HG03097 (cell line): ENCODE data around the gene FOXR1.
"Not testable (repeated sequence)": the region's sequence is repeated elsewhere in the genome, so short reads cannot be mapped to it uniquely, and the experiment has no call there.

ENCODE experiments used
- ATAC-seq: cut with Tn5 transposase; IDR thresholded peaks from one replicate; pipeline ENCODE4 v1.9.1; 2021; ENCODE audit not compliant: unreplicated experiment, low FRiP score

Gene FOXR1

DNA sequence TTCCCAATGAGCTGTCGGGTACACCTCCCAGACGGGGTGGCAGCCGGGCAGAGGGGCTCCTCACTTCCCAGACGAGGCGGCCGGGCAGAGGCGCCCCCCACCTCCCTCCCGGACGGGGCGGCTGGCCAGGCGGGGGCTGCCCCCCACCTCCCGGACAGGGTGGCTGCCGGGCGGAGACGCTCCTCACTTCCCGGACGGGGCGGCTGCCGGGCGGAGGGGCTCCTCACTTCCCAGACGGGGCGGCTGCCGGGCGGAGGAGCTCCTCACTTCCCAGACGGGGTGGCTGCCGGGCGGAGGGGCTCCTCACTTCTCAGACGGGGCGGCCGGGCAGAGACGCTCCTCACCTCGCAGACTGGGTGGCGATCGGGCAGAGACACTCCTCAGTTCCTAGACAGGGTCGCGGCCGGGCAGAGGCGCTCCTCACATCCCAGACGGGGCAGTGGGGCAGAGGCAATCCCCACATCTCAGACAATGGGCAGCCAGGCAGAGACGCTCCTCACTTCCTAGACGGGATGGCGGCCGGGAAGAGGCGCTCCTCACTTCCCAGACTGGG lies 20.0 kb downstream of the FOXR1 start:
- not testable (repeated sequence) for ATAC-seq

DNA sequence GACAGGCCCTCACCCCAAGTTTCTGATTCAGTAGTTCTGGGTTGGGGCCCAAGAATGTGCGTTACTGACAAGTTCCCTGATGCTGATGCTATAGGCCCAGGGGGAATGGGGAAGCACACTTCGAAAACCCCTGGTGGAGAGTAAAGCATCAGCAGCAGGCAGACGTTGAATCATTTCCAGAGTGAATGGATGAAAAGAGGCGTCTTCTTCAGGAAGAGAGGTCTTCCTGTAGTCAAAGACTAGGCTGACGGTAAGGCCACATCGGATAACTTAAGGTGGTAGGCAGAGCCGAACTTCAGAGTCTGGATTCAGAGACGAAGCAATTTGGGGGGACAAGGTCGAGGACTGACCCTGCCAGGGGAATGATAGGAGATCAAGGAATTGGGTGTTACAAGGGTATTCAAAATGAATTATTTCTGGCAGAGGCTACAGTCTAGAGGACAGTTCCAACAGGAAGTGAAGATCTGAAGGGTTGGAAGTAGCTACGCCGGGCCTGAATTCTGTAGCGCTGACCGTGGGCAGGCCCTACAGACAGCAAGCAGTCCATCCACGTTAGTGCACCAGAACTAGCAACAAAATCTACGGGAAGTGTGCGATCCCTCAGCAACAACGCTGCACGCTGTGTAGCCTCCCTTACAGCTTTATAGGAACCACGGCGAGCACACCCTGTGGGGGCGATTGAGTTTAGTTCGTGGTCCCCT lies 25.5 kb downstream of the FOXR1 start:
- peak; percentile 3 for ATAC-seq

DNA sequence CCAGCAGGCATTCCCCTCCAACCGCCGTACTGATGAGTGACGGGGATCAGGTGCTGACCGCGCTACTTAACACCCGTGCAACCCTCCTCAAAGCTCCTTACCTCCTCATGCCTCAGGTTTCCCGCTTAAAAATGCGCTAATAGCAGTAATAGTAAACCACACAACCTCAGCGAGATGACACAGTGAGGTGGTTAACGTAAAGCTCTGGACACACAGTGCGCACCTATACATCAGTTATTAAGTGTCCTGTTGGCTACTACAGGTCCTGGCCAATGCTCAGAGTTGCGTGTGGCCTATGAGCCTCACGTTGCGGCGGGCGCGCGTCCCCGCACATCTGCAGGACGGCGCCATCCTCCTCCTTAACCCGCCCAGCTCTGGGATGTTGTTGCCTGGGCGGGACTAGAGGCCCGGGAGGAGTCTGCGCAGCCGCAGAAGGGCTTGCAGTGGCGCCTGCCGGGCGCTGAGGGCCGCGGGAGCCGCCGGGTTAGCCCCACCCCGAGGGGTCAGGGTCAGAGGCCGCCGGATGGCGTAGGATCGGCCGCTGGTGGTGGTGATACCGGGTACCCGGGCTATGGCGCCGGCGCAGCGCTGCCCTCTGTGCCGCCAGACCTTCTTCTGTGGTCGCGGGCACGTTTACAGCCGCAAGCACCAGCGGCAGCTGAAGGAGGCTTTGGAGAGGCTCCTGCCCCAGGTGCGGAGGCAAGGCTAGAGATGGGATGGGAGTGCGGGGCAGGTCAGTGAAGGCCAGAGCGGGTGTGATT lies 26.2 kb downstream of the FOXR1 start, which contains the start of gene CENATAC:
Gene CENATAC (plus strand): TSS at position 512 of the 761 bp plus-strand sequence. CDS start 60 bp downstream, at position 572.
- ATAC-seq = peak; percentile 87

DNA sequence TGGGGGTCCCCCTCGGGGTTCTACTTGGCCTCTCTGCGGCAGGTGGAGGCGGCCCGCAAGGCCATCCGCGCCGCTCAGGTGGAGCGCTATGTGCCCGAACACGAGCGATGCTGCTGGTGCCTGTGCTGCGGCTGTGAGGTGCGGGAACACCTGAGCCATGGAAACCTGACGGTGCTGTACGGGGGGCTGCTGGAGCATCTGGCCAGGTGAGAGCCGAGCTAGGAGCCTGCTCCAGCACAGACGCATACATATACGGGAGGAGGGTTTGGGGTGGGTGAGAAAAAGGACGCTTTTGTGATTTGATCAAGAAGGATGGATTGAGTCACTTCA lies 26.8 kb downstream of the FOXR1 start:
- no peak for ATAC-seq

DNA sequence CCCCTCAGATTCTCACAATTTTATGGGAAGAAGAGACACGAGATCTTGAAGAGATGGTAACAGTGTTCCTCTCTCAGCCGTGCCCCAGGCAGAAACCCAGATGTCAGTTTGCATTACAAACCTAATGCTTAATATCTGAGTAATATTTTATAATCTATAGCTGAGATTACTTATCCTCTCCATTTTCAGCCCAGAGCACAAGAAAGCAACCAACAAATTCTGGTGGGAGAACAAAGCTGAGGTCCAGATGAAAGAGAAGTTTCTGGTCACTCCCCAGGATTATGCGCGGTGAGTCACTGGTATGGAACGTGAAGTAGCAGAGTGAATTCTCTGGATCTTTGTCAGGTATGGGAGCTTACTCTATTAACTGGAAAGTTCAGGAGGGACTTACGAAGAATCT lies 27.3 kb downstream of the FOXR1 start:
- ATAC-seq = no peak

DNA sequence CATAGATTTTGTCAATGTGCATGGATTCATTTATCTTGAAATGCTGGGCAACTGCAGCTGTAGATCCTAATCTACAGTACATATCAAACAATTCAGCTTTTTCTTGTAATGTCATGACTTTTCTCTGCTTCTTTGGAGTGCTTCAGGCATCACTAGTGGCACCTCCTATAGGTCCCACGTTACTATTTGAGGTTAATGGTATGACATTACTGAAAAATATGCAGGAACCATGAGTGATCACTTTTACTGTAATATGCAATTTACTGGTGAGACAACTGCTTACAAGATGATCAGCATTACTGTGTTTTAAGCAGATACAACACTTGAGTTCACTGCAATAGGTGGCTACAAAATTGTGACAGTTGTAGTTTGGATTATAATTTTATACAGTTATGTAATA lies 29.3 kb downstream of the FOXR1 start:
- ATAC-seq = no peak

DNA sequence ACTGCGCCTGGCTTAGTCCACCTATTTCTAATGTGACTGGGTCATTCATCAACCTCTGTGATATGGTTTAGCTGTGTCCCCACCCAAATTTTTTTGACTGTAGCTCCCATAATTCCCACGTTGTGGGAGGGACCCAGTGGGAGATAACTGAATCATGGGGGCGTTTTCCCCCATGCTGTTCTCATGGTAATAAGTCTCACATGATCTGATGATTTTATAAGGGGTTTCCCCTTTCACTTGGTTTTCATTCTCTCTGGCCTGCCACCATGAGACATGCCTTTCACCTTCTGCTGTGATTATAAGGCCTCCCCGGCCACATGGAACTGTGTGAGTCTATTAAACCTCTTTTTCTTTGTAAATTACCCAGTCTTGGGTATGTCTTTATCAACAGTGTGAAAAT lies 35.1 kb downstream of the FOXR1 start:
- no peak for ATAC-seq

DNA sequence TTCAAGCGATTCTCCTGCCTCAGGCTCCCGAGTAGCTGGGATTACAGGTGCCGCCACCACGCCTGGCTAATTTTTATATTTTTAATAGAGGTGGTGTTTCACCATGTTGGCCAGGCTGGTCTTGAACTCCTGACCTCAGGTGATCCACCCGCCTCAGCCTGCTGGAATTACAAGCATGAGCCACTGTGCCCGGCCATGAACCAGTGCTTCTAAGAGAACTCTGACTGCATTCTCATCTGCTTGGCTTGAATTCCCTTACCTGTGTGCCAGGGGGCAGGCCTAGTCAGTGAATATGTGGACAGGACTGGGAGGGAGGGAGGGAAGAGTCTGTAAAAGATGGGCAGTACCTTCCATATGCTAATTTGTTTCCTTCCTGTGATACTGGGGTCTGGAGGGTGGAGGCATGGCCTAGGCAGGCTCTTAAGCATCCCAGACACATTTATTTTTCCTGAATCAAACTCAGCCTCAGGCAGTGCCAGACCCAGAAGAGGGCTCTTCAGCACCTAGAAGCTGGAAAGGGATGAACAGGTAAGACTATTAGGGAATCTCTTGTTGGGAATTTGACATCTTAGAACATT lies 40.0 kb downstream of the FOXR1 start:
- ATAC-seq = no peak

DNA sequence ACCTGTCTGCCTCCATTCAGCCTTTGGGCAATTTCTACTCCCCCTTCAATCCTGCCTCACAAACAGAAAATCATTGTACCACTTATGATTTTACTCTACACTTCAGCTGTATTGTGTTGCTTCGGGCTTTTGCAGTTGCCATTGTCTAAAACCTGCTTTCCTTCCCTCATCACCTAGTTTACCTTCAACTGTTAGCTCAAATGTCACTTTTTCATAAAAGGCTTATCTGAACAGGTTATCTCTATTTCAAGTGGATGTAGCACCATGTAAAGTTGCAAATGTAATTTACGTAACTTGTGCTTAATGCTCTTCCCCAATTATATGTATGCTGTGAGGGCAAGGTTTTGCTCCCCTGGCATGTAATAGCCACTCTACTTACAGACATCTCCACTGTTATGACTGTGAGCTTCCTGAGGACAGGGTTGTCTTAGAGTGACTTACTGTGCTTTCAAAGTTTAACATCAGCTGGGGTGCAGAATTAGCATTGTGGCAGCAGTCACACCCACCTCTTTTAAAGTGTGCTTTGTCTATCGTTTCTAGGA lies 41.1 kb downstream of the FOXR1 start:
- no peak for ATAC-seq

DNA sequence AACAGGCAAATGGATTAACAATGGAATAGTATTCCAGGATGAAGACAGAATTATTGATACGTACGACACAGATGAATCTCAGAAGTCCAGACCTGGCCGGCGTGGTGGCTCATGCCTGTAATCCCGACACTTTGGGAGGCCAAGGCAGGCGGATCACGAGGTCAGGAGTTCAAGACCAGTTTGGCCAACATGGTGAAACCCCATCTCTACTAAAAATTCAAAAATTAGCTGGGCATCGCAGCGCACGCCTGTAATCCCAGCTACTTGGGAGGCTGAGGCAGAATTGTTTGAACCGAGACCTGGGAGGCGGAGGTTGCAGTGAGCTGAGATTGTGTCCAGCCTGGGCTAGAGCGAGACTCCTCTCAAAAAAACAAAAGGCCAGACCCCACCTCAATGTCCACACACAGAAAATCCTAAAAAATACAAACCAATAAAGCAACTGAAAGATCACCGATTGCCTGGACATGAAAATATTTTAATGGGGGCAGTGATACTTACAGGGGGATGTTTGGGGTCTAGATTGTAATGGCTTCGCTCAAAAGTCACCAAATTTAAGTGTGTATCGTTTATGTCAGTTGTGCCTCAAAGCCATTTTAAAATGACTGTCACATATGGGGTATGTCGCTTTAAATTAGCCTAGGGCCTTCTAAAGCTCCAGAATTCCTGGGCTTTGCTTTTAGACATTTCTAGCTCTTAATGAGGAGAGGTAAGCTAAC lies 42.8 kb downstream of the FOXR1 start:
- no peak for ATAC-seq

DNA sequence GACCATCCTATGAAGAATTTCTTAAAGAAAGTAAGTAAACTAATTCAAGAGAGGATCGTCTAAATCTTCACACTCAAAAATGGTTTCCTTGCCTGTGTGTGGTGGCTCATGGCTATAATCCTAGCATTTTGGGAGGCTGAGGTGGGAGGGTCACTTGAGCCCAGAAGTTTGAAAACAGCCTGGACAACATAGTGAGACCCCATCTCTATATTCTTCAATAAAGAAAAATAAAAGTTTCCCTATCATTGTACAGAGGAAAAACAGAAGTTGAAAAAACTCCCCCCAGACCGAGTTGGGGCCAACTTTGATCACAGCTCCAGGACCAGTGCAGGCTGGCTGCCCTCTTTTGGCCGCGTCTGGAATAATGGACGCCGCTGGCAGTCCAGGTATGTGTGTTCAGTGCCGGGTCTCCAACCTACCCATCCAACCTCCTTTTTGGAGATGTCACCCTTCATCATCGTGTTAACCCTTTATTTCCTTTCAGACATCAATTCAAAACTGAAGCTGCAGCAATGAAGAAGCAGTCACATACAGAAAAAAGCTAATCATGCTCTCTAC lies 43.6 kb downstream of the FOXR1 start:
- ATAC-seq = no peak

DNA sequence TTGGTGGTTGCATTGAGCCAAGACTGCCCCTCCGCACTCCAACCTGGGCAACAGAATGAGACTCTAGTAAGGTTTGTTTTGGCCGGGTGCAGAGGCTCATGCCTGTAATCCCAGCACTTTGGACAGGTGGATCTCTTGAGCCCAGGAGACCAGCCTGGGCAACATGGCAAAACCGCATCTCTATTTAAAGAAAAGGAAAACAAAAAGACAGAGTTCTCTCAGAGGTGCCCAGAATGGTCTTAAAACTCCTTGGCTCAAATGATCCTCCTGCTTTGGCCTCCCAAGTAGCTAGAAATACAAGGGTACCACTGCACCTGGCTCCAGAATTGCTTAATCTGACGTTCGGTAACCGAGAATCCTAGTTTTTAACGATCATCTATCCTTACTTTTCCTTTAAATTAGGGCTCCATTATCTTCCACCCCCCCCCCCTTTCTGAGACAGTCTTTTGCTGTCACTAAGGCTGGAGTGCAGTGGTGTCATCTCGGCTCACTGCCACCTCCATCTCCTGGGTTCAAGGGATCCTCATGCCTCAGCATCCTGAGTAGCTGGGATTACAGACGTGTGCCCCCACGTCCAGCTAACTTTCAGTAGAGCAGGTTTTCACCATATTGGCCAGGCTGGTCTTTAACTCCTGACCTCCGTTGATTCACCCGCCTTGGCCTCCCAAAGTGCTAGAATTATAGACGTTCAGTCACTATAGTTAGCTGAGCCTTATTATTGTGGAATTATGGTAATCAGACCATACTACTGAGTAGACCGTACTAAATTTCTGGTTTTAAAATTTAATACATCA lies 44.9 kb downstream of the FOXR1 start:
- ATAC-seq = no peak

DNA sequence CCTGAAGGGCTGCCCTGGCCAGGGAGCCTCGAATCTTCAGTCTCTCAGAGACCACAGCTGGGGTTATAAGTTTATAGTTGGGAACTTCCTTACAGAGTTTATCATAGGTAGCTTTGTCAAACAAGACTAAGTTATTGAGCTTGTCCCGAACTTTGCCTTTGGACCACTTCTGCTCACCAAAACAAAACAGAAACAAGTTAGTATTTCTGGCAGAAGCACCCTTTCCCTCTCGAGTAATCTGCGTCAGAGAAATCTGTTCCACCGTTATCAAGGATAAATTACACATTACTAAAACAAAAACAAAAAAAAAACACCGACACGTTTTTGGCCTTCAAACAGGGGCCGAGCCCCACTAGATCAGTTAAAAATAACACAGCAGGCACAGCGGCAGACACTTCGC lies 45.8 kb downstream of the FOXR1 start:
- not testable (repeated sequence) for ATAC-seq

DNA sequence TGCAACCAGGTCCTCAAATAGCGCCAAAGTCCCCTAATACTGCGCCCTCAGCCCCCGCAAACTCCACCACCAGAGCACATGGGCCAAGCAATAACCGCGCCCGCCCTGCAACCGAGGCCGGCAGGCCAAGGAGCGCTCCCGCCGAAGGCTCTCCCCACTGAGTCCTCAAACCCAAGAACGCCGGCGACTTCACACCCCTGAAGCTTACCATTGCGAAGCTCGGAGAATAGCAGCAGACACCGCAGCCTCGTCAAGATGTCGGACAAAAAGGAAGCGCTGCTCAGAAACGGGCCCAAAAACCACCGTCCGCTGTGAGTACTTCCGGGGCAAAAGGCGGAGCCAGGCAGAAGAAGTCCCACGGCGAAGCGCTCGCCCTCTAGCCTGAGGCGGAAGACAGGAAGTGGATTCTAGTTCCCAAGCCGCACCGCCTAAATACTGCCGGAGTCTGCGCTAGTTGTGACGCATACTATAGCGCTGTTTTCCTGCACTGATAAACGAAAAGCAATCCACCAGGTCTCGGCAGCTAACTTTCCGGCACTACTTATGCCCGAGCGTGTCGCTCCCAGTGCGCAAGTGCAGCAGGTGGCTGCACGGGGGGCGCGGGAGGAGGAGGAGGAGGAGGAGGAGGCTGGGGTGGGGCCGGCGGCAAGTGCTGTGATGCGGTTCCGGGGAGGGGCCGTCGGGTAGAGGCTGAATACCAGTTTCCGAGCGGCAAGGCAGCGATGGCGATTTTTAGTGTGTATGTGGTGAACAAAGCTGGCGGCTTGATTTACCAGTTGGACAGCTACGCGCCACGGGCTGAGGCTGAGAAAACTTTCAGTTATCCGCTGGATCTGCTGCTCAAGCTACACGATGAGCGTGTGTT lies 46.7 kb downstream of the FOXR1 start, which contains the start of the genes RPS25 and TRAPPC4:
Gene RPS25 (minus strand): TSS at position 270 of the 865 bp plus-strand sequence. CDS start 59 bp downstream, at position 211.
Gene TRAPPC4 (plus strand): TSS at position 693 of the 865 bp plus-strand sequence. CDS start 30 bp downstream, at position 723.
- ATAC-seq = peak; percentile 79

DNA sequence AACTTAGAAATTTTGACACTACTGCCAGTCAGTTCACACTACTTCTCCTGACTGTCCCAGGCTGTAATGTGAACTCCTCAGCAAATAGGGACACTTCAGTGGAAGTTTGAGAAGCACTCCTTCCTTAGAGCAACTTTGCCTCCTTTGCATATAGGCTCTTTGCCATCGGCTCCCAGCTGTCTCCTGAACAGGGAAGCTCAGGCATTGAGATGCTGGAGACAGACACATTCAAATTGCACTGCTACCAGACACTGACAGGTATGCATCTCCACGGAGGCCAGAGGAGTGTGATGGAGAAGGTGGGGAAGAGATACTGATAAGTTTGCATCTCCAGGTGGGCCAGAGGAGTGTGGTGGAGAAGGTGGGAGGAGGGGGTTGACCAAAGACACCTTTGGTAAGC lies 48.4 kb downstream of the FOXR1 start:
- no peak for ATAC-seq

DNA sequence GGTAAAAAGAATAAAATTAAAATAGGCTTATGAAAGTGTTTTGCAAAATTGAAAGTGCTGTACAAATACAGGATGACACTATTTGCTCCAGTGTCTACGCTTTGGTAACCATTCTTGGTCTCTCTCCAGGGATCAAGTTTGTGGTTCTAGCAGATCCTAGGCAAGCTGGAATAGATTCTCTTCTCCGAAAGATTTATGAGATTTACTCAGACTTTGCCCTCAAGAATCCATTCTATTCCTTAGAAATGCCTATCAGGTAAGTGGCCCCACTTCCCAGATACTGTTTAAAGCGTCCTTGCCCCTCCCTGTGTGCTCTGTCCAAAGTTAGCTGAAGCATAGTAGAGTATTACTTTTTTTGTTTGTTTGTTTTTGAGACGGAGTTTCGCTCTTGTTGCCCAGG lies 50.1 kb downstream of the FOXR1 start:
- no peak for ATAC-seq

DNA sequence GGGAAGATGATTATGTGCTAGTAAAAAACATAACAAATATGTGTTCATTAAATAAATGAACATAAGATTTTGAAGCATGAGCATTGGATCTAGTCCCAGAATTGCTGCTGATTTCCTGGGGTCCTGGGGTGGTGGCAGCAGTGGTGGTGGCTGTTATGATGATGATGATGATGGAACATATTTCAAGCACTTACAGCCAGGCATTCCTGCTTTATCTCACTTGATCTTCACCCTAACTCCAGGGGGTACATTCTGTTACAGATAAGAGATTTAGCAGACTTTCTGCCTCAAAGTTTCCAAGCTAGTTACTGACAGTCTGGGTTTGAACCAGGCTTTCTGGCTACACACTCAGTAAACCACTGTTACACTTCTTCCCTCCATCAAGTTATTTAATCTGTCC lies 52.2 kb downstream of the FOXR1 start:
- ATAC-seq = no peak

DNA sequence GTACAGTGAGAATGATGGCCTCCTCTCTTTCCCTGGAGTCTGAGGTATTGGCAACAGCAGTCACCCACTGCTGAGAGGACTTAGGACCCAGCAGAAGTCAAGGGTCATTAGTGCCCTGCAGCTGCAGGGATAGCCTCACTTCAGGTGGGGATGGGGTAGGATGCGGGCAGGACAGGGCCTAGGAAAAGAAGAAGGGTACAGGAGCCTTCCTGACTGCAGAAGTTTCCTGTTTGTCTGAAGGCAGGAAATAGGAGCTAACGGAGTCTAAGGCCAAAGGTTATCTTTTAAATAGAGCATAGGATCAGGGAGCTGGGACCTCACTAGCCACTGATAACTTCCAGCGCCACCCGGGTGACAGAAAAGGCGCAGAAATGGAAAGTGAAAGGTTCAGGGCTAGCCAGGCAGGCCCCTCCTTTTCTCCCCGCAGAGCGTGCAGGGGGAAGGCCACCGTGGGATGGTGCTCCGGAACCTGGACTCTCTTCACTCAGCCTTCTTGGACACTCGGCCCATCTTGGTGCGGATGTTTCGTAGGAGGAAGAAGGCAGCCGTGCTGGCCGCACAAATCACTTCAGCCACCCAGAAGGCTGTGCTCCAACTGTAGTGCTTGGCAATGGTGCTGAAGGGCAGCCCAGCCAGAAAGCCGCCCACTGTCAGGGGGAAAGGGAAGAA lies 53.0 kb downstream of the FOXR1 start:
- no peak for ATAC-seq
